DMS53 (cell line): Measurements from ENCODE around the gene MYL7.
A peak's percentile ranks its signal among the peaks of the same experiment; 100 is the strongest.

Experiments
- DNase-seq: peaks from one replicate; lab custom pipeline; 2025; lab: John Stamatoyannopoulos, UW

The MYL7 gene

GRCh38 chr7:44150466-44150832 lies 9.3 kb upstream of the MYL7 start:
- DNase-seq = peak; percentile 30

GRCh38 chr7:44149571-44150465 lies 8.7 kb upstream of the MYL7 start:
- no peak for DNase-seq

GRCh38 chr7:44148961-44149536 lies 7.9 kb upstream of the MYL7 start:
- no peak for DNase-seq

- DNase-seq = no peak
Observed at GRCh38 chr7:44148166-44148565, 7.0 kb upstream of the MYL7 start.

GRCh38 chr7:44147026-44147991 lies 6.2 kb upstream of the MYL7 start:
- no peak for DNase-seq

GRCh38 chr7:44145969-44146911 lies 5.1 kb upstream of the MYL7 start:
- DNase-seq = peak; percentile 91

GRCh38 chr7:44145479-44145968 lies 4.4 kb upstream of the MYL7 start:
- no peak for DNase-seq

GRCh38 chr7:44144968-44145478 lies 3.9 kb upstream of the MYL7 start:
- DNase-seq = no peak

GRCh38 chr7:44144426-44144967 lies 3.4 kb upstream of the MYL7 start:
- no peak for DNase-seq

- DNase-seq = no peak
Observed at GRCh38 chr7:44143646-44144250, 2.6 kb upstream of the MYL7 start.

- DNase-seq = no peak
Observed at GRCh38 chr7:44142028-44142427, 896 bp upstream of the MYL7 start.

GRCh38 chr7:44140341-44140740 lies 791 bp downstream of the MYL7 start:
- no peak for DNase-seq

- no peak for DNase-seq
Observed at GRCh38 chr7:44139311-44140010, 1.7 kb downstream of the MYL7 start.

GRCh38 chr7:44138698-44139097 lies 2.4 kb downstream of the MYL7 start:
- DNase-seq = no peak

GRCh38 chr7:44136731-44137130 lies 4.4 kb downstream of the MYL7 start:
- no peak for DNase-seq

GRCh38 chr7:44134943-44135628 lies 6.0 kb downstream of the MYL7 start:
- DNase-seq = no peak

GRCh38 chr7:44133295-44133694 lies 7.8 kb downstream of the MYL7 start:
- DNase-seq = no peak

GRCh38 chr7:44132039-44132438 lies 9.1 kb downstream of the MYL7 start:
- DNase-seq = no peak
